Subcutaneous adipose tissue (tissue), 4 donors: ENCODE data around the gene STARD3NL. TPM values are rescaled to one million over a fixed set of nuclear protein-coding genes. Genes with fewer than 3 reads are reported as not detected.

Experiments
- CTCF ChIP-seq: fragments of 450-650 bp; IDR thresholded peaks from one replicate; pipeline ENCODE4 v1.5.1; 2016; ENCODE audit warnings: low read depth, mild to moderate bottlenecking, control low read depth, antibody characterized with exemption, moderate library complexity
- total RNA-seq, 4 donors: library from RNA; depleted of rRNA; stranded (reverse); fragments of >200 nt; gene quantifications; one replicate each; pipeline ENCODE4 v1.1.0, GENCODE V29; 2016

Gene STARD3NL
- total RNA-seq, 4 donors from 2014 or later = 33.0 to 50.4 (median 42.3) TPM

GRCh38 chr7:38185395-38186307, 7.6 kb downstream of the STARD3NL start:
- no peak for TF ChIP-seq CTCF

GRCh38 chr7:38186593-38187314, 8.7 kb downstream of the STARD3NL start:
- TF ChIP-seq CTCF = no peak

GRCh38 chr7:38187794-38188440, 9.9 kb downstream of the STARD3NL start:
- TF ChIP-seq CTCF = no peak

- no peak for TF ChIP-seq CTCF
Observed at GRCh38 chr7:38189231-38189938, 11.3 kb downstream of the STARD3NL start.

- TF ChIP-seq CTCF = no peak
Observed at GRCh38 chr7:38190011-38190410, 12.0 kb downstream of the STARD3NL start.

- TF ChIP-seq CTCF = no peak
Observed at GRCh38 chr7:38191791-38192190, 13.7 kb downstream of the STARD3NL start.
